GDM1 (cell line): ENCODE results near the gene PRUNE2.

ENCODE experiments used
- DNase-seq: peaks from one replicate; lab custom pipeline; 2025; lab: John Stamatoyannopoulos, UW

The PRUNE2 gene

DNA sequence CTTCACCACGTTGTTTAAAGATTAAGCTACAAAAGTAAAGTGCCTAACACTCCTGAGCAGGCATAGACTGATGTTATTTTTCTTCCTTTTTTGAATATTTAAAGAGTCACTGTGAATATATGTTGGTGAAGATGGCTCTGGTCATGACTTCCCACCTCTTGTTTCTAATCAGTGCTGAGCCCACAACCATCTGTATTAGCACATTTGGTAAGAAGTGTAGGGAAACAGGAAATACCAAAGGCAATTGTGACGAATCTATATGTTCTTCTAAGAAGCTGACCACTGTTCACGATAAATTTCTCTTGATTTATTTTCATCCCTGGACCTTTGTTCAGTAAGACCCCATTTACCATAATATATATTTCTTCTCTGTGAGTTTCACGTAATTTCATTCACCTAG lies 249.9 kb downstream of the PRUNE2 start:
- DNase-seq: no peak

- DNase-seq: peak; percentile 66
Measured at GRCh38 chr9:76655121-76655541, 250.8 kb downstream of the PRUNE2 start.

DNA sequence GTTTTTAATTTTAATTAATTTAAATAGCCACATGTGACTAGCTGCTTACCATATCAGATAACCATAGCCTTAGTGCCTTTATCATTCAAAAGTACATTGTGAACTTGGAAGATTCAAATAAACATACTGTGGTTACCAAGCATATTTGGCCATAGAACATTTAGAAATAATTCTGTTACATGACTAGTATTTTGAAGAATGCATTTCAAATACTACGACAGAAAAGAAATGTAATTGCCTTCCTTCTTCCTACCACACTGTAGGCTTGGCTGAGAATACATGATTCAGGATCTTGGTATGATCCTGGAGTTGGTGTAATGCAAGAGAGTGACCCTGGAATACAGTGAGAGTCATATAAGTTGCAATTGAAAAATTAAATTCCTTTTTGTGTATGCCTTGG lies 251.3 kb downstream of the PRUNE2 start:
- no peak for DNase-seq

GRCh38 chr9:76654051-76654461 lies 251.9 kb downstream of the PRUNE2 start:
- DNase-seq: no peak

- no peak for DNase-seq
Measured at GRCh38 chr9:76652894-76653293, 253.0 kb downstream of the PRUNE2 start.

GRCh38 chr9:76651119-76651705 lies 254.7 kb downstream of the PRUNE2 start:
- DNase-seq: no peak

- DNase-seq: peak; percentile 47
Measured at GRCh38 chr9:76650692-76651091, 255.2 kb downstream of the PRUNE2 start.

DNA sequence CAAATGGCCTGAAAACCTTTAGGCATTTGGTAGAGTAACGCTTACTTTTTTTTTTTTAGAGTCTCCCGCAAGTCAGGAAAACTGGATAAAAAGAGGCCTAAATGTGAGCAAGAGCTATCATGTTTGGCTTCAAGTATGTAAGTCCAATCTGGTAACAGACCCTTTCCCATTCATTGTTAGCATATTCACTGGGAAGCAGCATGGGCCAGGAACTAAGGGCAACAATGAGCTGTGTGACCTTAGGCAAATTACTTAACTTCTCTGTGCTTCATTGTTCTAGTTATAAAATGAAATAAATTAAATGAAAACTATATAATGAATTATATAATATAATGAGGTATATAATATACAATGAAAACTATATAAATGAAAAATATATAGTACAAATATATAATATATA lies 256.0 kb downstream of the PRUNE2 start:
- DNase-seq: no peak

- no peak for DNase-seq
Measured at GRCh38 chr9:76646249-76646648, 259.7 kb downstream of the PRUNE2 start.

DNA sequence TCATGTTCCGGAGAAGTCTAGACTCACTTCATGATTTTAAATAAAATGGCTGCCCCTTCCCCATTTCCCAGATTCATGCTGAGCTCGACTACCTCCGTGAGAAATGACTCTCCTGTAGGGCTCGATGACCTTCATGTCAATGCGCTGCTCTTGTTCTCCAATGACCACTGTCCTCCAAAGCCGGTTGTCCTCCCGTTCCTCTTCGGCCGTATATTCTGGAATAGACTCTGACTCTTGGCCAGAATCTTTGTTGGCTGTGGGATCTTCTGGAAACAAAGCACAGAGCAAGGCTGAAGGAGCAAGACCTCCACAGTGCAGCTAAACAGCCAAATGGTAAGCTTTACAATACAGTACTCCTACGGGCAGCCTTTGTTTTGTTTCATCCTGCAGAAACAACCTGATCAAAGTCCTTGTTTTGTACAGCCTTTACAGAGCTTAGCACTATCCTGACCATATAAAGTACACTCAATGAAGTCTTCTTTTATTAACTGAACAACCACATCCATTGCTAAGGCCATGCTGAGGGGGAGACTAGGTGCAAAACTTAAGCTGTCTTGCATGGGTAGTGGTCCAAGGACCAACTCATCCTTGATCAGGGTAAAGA lies 261.2 kb downstream of the PRUNE2 start:
- DNase-seq: no peak

- no peak for DNase-seq
Measured at GRCh38 chr9:76644171-76644570, 261.7 kb downstream of the PRUNE2 start.

DNA sequence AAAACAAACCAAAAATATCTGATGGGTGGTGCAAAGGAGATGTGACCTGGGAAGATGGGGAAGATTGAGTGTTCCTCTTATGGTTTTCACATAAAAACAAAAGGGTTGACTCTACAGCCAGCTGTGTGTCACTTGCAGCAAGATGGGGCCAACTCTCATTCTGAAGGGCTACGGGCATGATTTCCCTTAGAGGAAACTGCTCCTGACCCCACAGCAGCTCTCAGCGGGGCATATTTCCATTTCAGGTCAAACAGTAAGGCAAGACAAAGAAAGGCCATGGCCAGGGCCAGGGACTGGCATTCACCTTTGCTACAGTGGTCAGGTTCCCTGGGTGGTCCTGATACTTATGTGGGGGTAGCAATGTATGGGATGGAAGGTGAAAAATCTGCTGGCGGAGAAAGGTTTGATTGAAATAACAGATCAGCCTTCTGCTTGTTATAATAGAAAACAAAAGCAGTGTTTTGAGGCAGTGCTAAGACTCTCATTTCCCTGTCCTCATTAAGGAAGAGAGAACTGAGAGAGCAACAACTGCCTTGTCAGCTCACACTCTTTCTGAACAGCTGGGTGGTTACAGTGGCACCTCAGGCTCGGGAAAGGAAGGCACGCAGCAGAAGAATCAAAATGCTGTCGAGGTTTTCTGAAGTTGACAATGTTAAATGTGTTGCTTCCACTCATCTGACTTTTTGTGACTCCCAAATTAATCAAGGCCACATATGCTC lies 262.4 kb downstream of the PRUNE2 start:
- DNase-seq: no peak

DNA sequence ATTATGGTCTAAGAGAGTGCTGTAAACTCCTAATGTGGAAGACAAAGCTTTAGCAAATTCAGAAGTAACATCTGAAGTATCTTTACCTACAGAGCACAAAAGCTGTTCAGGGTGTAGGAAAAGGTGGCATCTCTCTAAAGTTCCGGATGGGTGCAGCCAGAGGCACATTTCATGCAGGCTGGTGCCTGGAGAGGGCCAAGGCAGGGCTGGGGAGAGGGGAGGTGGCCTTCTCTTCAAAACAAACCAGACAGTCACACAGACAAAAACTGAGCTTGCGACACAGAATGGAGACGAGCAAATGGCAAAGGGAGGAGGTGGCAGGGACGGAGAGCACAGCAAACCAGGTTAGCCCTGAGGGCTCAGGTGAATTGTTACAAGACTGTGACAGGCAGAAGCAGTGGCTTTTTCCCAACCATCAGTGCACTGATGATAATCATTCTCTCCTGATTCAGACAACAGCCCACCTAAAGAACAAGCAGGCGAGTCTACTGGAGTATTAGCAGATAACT lies 263.2 kb downstream of the PRUNE2 start:
- DNase-seq: no peak

DNA sequence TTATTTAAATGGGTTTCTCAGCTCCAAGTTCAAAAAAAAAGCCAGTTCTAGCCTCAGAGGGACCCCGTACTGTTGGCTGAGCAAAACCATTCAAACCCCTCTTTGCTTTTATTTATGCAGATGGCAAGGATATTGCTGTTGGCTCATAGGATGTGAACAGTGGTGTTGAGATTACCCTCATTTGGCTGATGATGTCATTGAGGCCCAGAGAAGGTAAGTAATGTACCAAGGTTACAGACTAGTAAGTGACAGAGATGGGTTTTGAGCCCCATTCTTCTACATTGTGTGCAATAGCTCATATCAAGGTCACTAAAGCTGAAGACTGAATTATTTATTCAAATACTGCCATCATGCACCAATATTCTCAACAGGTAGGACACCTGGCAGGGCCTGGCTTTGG lies 263.8 kb downstream of the PRUNE2 start:
- no peak for DNase-seq

- no peak for DNase-seq
Measured at GRCh38 chr9:76638001-76638400, 267.9 kb downstream of the PRUNE2 start.

DNA sequence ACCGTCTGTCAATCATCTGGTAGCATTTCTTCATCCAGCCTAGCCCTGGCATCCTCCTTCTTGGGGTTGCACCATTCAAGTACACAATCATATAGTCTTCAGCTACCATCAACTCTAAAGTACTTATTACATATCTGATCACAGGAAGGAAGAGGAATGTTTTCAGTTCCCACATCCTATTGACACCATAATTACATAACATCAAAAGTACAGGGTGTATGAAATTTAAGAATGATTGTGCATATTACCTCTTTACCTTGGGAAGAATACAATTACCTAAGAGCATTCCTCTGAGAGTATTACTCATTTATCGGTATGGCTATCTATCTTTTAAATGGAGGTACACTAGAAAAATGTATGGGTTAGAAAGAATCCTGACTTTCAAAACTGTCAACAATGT lies 268.5 kb downstream of the PRUNE2 start:
- no peak for DNase-seq

- no peak for DNase-seq
Measured at GRCh38 chr9:76634356-76635054, 271.4 kb downstream of the PRUNE2 start.

DNA sequence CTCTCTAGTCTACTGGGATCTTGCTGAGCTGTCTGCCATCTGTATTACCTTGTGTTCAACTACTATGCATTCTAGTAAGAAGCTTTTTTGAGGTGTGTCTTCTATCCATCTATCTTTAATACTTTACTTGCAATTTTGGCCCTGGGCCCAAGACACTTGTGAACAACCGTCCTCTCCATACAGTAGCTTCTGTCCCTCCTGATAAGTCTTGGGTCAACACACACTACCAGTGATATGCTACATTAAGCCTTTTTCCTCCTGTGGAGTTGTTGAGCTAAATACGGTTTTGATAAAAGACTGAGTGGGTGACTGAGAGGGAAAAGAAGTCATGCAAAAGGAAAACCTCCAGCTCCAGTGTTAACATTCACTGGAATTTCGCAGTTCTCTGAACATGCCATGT lies 275.0 kb downstream of the PRUNE2 start:
- no peak for DNase-seq

DNA sequence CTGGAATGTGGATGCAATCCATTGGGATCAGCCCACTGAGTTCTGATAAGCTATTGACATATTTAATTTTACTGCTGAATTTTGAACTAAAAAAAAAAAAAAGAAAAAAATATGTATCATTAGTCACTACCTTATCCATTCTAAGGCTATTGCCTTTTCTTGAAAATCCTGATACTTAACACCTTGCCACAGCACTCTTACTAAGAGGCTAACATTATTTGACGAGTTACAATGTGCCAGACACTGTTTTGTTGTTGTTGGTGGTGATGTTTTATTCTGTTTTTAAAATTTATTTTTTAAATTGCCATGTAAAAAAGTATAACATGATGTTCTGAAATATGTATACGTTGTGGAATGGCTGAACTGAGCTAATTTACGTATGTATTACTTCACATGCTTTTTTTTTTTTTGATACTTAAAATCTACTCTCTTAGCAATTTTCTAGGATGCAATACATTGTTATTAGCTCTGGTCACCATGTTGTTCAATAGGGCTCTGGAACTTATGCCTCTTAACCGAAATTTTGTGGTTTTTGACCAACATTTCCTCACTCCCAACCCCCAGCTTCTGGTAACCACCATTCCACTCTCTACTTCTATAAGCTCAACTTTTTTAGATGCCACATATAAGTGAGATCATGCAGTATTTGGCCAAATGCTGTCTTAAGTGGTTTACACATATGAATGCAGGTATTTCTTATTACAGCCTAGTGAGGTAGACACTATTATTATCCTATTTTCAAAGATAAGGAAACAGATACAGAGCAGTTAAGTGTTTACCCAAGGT lies 276.5 kb downstream of the PRUNE2 start:
- peak; percentile 84 for DNase-seq

DNA sequence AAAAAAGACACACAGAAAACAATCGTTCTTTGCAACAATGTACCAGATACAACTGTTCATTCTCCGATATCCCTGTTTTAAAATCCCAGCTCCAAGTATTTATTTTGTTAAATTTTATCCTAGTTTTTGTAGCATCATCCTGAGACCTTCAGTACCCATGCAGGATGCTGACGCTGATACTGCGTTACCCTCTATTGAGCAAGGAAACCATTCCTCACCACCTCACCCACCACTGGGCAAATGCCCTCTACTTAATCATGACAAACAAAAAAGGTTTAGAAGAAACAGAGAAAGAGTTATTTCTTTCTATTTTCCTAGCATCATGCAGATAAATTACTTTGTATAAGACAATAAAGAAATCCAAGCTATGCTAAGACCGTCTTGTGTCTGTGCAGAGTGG lies 277.8 kb downstream of the PRUNE2 start:
- DNase-seq: no peak

- no peak for DNase-seq
Measured at GRCh38 chr9:76626980-76627379, 278.9 kb downstream of the PRUNE2 start.

DNA sequence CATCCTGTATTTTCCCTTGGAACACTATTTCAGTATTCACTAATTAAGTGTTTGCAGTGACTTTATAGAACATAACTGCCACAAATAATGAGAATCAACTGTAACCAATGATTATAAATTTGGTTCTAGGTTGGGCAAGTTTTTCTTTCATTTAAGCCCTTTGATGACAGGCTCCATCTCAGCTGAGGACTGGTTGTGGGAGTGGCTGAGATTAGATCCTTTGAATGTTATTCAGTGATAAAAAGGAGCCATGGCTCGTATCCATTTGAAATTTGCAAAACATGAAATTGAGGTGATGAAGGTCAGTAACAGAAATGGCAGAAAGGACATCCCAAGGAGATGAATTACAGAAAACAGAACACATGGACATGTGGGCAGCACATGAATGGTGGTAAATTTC lies 279.8 kb downstream of the PRUNE2 start:
- no peak for DNase-seq
